D721Med (cell line): ENCODE measurements around the gene OPCML.

ENCODE experiments used
- DNase-seq: peaks from one replicate; pipeline ENCODE4 v3.0.0; 2011; ENCODE audit warnings: low spot score; ENCODE audit not compliant: insufficient read length
- FAIRE-seq: peaks from 2 replicates; lab custom pipeline; 2011; peaks lifted over from hg19 to GRCh38; lab: Jason Lieb, UNC
- CTCF ChIP-seq: IDR thresholded peaks from 2 replicates; pipeline ENCODE4 v1.5.1; 2012; ENCODE audit warnings: mild to moderate bottlenecking, control low read depth; ENCODE audit not compliant: insufficient read depth; ENCODE audit errors: missing control alignments

OPCML gene

GRCh38 chr11:133004369-133004768 is 527.9 kb downstream of the OPCML start:
- FAIRE-seq (no peak), DNase-seq (no peak)
- no peak for TF ChIP-seq CTCF

GRCh38 chr11:132999516-132999915 is 532.8 kb downstream of the OPCML start:
- DNase-seq (no peak), FAIRE-seq (no peak)

GRCh38 chr11:132999031-132999430 is 533.3 kb downstream of the OPCML start:
- TF ChIP-seq CTCF: no peak
- FAIRE-seq (no peak), DNase-seq (no peak)

More at GRCh38 chr11:132999516-132999915, 532.8 kb downstream of the OPCML start:
- TF ChIP-seq CTCF: no peak

DNA sequence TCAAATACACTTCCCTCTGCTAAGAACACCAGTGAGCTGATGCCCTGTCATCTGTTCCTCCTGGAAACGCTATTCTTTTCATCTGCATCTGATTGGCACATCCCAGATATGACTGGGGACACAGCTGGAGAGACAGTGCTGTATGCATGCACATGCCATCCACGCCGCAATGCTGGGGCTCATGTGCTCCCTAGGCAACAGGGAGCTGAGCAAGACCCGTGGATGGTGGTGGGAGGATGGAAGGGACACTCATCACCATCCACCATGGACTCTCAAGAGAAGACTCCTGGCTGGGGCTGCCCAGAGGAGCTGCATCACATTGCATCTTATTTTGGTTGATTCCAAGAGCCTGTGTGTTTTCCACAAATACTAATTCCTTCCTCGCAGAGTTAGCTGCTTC is 534.9 kb downstream of the OPCML start:
- no peak for FAIRE-seq

GRCh38 chr11:132994966-132995365 is 537.3 kb downstream of the OPCML start:
- FAIRE-seq: no peak
- TF ChIP-seq CTCF: no peak
- no peak for DNase-seq

More for the DNA sequence above, 534.9 kb downstream of the OPCML start:
- DNase-seq: no peak
- no peak for TF ChIP-seq CTCF

GRCh38 chr11:132993991-132994502 is 538.3 kb downstream of the OPCML start:
- TF ChIP-seq CTCF: no peak
- FAIRE-seq (no peak), DNase-seq (no peak)

GRCh38 chr11:132992838-132993631 is 539.3 kb downstream of the OPCML start:
- FAIRE-seq (no peak), DNase-seq (no peak)
- peak; percentile 40 for TF ChIP-seq CTCF
